HL-60 (cell line): Measurements from ENCODE around the gene RNU1-4.
"Not testable (repeated sequence)": the region's sequence is repeated elsewhere in the genome, so short reads cannot be mapped to it uniquely, and the experiment has no call there.

Source experiments
- GABPA ChIP-seq: IDR thresholded peaks from 2 replicates; pipeline ENCODE4 v1.6.1; 2012; ENCODE audit warnings: low read depth
- POLR2AphosphoS5 ChIP-seq: IDR thresholded peaks from 2 replicates; pipeline ENCODE4 v1.6.1; 2012; ENCODE audit warnings: low read depth
- TF ChIP-seq, protein P1 (sequence below): IDR thresholded peaks from one replicate; pipeline ENCODE4 v1.5.1; 2011; ENCODE audit warnings: low read length, control low read depth, inconsistent platforms; ENCODE audit not compliant: insufficient read depth

DNA sequence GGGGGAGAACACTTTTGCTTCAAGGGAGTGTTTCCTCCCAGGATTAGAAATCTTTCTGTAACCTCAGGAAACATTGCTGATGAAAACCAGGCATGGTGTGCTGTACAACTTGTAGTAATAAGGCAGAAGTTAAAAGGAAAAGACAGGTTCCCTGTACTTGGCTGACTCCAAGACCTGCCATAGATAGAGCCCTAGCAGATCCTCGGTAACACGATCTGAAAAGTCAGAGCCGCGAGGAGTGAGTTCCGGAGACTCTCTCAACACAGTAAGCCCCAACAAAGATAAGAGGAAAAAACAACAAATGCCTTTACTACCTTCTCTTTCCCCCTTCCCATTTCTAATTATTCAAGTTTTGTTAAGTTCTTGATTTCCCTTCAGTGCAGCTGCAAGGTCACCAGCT, 7.3 kb downstream of the RNU1-4 start:
- TF ChIP-seq, protein P1, sequence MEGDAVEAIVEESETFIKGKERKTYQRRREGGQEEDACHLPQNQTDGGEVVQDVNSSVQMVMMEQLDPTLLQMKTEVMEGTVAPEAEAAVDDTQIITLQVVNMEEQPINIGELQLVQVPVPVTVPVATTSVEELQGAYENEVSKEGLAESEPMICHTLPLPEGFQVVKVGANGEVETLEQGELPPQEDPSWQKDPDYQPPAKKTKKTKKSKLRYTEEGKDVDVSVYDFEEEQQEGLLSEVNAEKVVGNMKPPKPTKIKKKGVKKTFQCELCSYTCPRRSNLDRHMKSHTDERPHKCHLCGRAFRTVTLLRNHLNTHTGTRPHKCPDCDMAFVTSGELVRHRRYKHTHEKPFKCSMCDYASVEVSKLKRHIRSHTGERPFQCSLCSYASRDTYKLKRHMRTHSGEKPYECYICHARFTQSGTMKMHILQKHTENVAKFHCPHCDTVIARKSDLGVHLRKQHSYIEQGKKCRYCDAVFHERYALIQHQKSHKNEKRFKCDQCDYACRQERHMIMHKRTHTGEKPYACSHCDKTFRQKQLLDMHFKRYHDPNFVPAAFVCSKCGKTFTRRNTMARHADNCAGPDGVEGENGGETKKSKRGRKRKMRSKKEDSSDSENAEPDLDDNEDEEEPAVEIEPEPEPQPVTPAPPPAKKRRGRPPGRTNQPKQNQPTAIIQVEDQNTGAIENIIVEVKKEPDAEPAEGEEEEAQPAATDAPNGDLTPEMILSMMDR: not testable (repeated sequence)
- not testable (repeated sequence) for TF ChIP-seq GABPA, POLR2AphosphoS5
